D721Med (cell line): ENCODE results near the gene MRPL41.
"Not testable (repeated sequence)": the region's sequence is repeated elsewhere in the genome, so short reads cannot be mapped to it uniquely, and the experiment has no call there.

Experiments used
- DNase-seq: peaks from one replicate; pipeline ENCODE4 v3.0.0; 2011; ENCODE audit warnings: low spot score; ENCODE audit not compliant: insufficient read length
- FAIRE-seq: peaks from 2 replicates; lab custom pipeline; 2011; peaks lifted over from hg19 to GRCh38; lab: Jason Lieb, UNC
- CTCF ChIP-seq: IDR thresholded peaks from 2 replicates; pipeline ENCODE4 v1.5.1; 2012; ENCODE audit warnings: mild to moderate bottlenecking, control low read depth; ENCODE audit not compliant: insufficient read depth; ENCODE audit errors: missing control alignments

MRPL41 gene

GRCh38 chr9:137509198-137509597 lies 42.5 kb upstream of the MRPL41 start:
- FAIRE-seq (no peak), DNase-seq (no peak)
- TF ChIP-seq CTCF: no peak

- not testable (repeated sequence) for DNase-seq, FAIRE-seq
Measured at GRCh38 chr9:137511126-137511525, 40.6 kb upstream of the MRPL41 start.

GRCh38 chr9:137511758-137512463 lies 39.8 kb upstream of the MRPL41 start:
- no peak for DNase-seq
- FAIRE-seq: no peak
- no peak for TF ChIP-seq CTCF

GRCh38 chr9:137513136-137513535 lies 38.5 kb upstream of the MRPL41 start:
- not testable (repeated sequence) for DNase-seq, FAIRE-seq

GRCh38 chr9:137513801-137514570 lies 37.7 kb upstream of the MRPL41 start:
- not testable (repeated sequence) for DNase-seq, FAIRE-seq

GRCh38 chr9:137514691-137515337 lies 36.9 kb upstream of the MRPL41 start:
- FAIRE-seq (no peak), DNase-seq (no peak)
- no peak for TF ChIP-seq CTCF

GRCh38 chr9:137515338-137515724 lies 36.3 kb upstream of the MRPL41 start:
- DNase-seq (no peak), FAIRE-seq (no peak)

More at GRCh38 chr9:137515338-137515724, 36.3 kb upstream of the MRPL41 start:
- TF ChIP-seq CTCF: no peak
